Stimulated activated CD4-positive, alpha-beta T cell treated with anti-CD3 and anti-CD28 coated beads, Interleukin-15, amount 100 ng/mL, for 48 hours (primary cell): Measurements from ENCODE around the gene EPHA2.
"Not testable (repeated sequence)": the region's sequence is repeated elsewhere in the genome, so short reads cannot be mapped to it uniquely, and the experiment has no call there.

Experiments
- DNase-seq, 2 donors: peaks; one replicate each; pipeline ENCODE4 v3.0.0-alpha.2; 2020; ENCODE audit warnings: low read depth in 2 of 2

The EPHA2 gene

DNA sequence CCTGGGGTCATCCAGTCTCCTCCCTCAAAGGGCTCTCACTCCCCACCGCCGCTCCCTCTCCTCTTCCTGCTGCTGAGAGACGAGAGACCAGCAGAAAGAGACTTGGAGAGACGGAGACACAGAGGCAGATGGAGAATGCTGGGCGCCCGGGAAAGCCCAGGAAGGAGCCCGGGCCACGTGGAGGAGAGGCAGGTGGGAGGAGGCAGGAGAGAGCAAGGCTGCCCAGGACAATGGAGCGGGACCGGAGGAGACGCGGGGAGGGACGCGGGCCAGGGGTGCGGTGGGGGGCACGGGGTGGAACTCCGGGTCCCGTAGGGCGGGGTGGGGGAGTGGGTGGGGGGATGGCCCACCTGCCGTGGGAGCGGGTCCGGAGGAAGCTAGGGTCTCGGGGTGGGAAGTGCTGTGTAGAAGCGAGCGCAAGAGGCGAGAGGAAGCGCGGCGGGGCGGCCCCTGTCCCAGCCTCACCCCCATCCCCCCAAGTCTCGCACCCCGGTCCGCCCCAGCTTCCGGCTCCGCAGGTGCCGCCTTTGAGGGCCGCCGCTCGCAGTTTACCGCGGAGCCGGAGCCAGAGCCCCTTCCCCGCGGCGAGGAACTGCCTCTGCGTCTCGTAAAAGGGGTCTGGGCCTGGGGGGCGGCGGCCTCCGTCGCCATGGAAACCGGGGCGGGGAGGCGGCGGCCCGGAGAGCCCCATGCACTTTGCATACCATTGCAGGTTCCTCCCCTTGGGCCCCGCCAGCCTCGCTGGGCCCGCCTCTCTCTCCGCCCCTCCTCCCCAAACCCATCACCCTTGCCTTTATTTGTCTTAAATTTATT lies 11.7 kb upstream of the EPHA2 start:
- DNase-seq = peak in 1 of 2 donors; percentile 31

DNA sequence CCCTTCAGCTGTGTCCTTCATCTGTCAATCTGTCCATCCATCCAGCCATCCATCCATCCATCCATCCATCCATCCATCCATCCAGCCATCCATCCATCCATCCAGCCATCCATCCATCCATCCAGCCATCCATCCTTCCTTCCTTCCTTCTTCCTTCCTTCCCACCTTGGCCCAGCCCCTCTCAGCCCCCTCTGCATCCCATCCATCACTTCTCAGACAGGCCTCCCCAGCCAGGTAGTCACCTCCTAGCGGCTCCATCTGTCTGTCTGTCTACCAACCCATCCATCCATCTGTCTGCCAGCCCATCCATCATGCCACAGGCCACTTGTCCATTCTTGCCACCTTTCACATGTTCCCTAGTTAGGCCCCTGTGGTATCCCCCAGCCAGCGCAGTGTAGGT lies 10.2 kb upstream of the EPHA2 start:
- DNase-seq = no peak

DNA sequence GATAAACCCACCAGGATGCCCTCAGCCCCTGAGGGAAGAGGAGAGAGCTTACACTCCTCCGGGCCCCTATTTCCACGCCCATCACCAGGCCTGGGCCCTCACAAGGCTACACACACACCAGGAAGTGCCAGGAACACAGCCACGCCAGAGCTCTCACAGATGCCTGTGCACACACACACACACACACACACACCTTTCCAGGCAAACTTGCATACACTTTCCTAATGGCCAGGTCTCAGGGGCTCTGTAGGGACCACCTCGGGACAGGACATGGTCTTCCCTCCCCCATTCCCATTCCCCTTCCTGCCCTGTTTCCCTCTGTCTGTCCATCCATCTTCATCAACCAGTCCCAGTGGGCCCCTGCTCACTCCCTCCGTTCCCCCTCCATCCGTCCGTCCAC lies 9.7 kb upstream of the EPHA2 start:
- no peak for DNase-seq

DNA sequence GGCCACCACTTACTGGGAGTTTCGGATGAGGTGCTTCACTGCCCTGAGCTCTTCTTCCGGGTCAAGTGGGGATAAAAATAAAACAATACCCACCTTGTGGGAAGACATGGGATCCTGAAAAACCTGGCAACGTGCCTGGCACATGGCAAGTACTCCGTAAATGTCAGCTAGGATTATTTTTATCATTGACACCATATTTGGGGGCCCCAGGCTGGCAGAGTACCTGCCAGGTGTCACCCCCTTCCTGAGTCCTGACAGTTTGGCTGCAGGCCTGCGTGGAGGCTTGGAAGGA lies 9.2 kb upstream of the EPHA2 start:
- no peak for DNase-seq

DNA sequence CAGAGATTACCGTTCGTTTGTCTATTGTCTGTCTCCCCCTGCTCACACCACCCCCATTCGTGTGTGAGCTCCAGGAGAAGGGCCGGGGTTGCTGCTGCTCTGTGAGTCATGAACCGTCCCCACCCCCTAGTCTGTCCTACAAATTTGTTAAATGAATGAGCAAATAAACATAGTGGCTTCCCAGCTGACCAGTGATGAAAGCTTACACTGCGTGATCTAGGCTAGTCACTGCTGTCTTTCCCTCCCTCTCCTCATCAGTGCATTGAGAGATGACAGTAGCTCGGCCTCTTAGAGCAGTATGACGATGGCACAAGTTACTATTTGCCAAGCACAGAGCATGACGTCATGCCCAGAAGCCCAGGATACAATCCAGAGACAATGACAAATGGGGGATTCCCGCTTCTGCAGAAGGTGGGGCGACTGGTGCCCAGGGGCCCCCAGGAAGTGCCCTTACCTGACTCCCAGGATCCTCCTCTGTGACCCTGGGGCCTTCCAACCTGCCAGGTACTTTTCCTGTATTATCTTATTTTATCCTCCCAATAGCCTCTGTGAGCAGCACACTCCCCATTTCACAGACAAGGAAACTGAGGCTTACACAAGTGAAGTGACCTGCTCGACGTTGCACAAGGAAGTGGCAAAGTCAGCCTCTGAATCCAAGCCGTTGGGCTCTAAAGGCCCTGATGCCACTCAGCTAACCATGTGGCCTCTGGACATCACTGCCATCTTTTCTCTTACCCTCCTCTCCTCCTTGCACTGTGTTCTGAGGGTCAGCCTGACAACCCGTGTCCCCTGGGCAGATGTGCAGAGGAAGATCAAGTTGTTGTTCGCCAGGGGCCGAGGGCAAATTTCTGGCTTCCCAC lies 8.6 kb upstream of the EPHA2 start:
- no peak for DNase-seq

DNA sequence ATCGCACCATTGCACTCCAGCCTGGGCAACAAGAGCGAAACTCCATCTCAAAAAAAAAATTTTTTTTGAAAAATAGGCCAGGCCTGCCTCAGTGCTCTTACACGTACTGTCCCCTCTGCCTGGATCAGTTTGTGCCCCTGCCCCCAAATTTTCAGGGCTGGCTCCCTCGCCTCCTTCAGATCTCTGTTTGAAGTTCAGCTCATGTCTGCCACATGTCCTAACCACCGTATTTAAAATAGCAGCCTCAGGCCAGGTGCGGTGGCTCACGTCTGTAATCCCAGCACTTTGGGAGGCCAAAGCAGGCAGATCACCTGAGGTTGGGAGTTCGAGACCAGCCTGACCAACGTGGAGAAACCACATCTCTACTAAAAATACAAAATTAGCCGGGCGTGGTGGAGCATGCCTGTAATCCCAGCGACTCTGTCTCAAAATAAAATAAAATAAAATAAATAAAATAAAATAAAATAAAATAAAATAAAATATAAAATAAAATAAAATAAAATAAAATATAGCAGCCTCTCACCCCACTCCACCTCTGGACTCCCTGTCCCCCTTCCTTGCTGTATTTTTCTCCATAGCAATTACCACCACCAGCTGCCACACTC lies 7.8 kb upstream of the EPHA2 start:
- not testable (repeated sequence) for DNase-seq

DNA sequence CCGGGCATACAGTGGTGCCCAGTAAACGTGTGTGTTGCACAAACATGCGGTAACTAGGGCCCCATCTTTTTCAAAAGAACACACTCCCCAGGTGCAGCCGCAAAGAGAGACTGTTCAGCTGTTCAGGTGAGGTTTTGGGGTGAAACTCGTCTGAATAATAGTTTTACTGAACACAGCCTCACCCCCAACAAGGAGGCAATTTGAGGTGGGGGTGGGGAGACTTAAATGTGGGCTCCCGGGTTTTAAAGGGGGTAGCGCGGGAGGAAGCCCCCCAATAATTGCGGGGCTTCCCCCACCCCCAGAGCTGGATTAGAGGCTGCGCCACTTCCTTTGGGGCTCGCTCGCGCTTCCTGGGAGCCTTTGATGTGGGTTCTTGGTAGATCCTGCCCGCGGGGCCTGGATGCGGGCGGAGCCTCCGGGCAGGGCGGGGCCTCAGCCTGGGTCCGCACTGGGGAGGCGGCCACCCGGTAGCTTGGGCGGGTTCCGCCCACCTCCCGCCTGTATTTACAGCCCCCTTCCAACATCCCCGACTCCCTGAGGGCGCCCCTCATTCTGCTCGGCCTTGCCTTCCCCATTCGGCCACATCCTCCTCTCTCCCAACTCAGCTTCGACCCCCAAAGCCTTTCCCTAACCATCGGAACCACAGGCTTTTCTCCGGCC lies 6.4 kb upstream of the EPHA2 start:
- DNase-seq = no peak

DNA sequence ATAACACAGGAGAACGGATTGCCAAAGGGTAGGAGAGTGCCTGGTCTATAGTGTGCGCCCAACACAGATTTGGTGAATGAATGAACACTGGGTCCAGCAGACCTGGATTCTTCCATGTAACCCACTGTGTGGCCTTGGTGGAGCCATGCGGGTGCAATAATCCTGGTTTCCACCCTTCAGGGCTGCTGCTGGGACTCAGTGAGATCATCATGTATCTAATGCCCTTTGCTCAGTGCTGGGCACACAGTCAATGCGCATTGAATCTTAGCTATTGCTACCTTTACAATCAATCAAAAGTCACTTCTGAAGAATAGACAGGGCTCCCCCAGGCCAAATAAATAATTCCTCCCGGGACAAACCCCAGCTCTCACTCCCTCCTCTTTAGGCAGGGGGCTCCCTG lies 5.8 kb upstream of the EPHA2 start:
- no peak for DNase-seq

DNA sequence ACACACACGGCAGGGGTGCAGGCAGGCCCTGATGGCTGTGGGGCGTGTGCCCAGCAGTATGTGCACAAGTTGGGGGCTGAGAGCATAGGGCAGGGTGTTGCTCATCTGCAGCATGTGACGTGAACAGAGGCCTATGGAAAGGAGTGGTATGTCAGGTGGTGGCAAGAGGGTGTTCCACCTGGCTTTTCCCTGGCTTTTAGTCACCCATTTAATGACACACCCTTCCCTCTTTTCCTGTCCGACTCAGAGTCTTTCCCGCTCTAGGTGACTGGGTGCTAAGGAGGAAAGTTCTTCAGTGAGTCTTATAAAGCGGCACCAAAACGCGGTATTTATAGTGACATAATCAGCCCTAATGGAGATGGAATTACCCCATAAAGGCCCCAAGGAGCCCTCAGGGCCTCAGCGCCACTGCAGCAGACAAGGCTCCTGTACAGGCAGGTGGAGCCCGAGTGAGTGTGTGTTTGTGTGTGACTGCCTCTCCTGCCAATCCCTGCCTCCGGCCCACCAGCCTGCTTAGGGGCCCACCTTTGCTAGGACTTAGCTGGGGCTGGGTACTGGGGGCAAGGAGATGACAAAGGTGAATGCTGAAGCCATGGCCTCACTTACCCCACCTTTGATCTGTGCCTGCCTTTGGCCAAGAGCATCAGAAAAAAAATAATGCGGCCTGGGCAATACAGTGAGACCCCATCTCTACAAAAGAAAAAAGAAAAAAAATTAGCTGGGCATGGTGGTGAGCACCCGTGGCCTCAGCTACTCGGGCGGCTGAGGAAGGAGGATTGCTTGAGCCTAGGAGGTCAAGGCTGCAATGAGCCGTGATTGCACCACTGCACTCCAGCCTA lies 3.3 kb upstream of the EPHA2 start:
- DNase-seq = no peak

DNA sequence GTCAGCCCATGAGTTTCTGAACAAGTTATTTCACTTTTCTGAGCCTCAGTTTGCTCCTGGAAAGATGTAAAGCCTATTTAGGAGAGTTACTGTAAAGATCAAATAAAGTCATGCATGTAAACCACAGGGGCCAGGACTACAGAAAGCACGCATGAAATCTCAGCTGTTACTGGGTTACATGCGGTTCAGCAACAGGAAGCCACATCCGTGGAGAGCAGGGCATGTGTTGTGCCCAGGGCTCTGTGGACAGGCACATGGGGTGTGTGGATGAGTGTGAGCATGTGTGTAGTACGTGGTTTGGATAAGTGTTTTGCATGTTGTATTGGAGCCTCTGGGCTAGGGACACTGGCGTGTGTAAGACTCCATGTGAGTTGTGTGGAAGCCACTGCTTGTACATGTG lies 2.2 kb upstream of the EPHA2 start:
- no peak for DNase-seq

DNA sequence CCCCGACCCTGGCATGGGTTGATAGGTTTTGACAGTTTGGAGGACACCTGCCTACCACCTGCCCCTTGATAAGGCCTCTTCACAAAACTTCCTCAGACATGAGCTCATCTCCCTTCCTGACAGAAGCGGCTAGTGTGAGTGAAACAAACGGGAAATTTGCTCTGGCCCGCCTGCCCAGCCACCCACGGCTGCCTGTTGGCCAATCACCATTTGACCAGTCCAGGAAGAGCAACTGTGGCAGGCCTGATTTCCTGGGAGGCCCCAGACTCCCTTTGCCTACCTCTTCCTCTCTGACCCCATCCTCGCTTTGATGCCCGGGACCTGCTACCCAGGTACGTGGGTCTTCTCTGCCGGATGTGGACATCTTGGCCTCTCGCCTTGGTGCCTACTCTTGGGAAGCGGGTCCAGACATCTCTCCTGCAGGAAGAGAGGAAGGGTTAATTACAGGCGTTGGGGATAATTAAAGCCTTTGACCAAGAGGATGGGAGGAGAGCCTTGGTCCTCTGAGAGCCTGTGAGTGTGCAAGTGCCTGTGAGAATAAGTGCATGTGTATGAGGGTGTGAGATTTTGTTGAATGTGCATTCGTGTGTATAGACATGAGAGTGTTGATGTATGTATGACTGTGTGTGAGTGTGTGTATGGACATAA lies 1.1 kb upstream of the EPHA2 start:
- DNase-seq = no peak

DNA sequence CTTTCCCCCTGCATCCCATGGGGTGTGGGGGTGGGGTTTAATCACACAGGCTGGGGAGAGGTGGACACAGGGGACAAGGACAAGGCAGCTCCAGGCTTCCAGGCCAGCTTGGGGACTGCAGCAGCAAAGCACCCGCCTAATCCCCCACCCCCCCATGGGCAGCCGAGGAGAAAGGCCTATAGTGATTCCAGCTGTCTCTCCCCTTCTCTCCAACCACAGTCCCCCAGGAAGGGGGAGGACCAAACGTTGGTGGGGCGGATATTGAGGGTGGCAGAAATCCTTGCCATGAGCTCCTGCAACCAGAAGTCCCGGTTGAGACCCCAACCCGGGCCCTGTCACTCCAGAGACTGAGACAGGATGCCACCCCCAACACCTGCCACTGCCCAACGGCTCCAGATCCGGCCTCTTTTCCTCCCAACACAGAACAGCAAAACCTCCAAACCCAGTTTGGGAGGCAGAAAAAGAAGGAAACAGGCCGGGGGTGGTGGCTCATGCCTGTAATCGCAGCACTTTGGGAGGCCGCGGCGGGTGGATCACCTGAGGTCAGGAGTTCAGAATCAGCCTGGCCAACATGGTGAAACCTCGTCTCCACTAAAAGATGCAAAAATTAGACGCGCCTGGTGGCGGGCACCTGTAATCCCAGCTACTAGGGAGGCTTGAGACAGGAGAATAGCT lies 1.7 kb downstream of the EPHA2 start:
- DNase-seq = no peak

DNA sequence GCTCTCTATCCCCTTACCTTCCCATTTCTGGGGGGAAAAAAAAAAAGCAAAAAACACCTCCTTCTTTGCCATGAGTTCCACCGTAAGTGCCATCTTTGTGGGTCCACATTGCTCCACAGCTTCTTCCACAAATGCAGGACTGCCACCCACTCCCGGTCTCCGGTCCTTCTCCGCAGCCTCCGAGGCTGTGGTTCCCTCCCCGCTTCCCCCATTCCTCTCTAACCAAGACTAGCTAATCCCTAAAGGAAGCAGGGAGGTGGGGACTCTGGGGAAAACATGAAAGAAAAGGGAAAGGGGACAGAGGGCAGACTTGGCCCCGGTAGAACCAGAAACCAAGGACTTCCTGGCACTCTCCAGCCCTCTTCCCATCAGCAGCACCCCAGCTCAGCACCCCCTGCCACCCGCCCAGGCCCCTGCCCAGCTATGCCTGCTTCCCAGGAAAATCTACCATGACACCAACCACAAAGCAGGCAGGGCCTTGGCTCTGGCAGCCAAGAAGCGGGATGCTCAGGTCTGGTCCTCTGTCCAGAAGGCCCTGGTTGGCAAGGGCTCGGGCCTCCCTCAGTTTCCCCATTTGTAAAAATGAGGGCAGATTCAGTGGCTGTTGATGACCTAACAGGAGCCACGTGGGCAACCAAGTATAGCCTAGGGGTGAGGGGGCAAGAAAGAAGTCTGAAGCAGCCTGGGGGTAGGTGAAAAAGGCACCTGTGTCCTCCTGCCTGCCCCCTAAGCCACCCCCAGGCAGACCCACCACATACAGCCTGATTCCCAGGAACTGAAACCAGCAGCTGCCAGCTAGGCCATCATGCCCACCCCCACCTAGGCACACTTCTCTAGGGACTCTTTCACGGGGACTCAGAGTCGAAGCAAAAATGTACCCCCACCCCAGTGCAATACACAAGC lies 2.5 kb downstream of the EPHA2 start:
- no peak for DNase-seq

DNA sequence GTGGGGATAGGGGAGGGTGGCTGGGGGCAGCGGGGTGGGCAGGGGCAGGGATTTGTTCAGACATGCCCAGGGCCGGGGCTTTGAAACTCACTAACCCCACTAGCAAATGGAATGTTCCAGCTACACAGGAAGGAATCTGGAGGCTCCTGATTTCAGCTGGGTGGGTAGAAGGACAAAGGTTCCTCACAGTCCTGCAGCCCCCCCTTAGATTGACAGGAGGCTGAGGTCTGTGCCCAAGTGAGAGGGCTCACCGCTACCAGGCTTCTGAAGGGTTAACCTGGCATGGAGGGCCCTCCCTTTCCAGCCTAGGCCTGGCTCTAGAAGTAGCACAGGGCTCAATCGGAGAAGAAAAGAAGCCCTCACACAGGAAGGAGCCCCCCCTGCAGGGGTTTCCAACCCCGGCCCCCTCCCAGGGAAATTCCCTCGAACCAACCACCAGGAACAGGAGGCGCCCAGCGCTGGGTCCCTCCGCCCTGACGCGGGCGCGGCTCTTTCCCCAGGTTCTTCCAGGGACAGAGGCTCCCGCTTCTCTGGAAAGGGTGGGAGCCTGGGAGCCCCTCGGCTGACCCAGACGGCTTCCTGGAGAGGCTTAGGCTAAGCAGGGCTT lies 3.3 kb downstream of the EPHA2 start:
- DNase-seq = no peak

DNA sequence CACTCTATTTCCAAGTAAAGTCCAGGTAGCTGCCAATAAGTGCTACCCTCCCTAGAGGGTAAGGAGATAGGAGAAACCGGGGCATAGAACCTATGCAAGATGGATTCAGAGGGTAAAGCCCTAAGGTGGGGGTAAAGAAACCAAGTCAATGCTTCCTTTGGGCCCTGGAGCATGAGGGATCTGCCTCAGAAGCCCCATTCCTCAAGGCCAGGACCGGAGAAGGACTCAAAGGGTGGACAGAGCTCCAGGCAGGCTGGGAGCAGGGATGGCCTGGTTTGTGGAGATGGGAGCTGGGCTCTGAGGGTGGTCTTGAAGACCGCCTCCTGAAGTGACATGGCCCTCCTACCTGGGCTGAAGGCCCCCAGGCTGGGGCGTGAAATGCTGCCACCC lies 3.9 kb downstream of the EPHA2 start:
- DNase-seq = no peak

DNA sequence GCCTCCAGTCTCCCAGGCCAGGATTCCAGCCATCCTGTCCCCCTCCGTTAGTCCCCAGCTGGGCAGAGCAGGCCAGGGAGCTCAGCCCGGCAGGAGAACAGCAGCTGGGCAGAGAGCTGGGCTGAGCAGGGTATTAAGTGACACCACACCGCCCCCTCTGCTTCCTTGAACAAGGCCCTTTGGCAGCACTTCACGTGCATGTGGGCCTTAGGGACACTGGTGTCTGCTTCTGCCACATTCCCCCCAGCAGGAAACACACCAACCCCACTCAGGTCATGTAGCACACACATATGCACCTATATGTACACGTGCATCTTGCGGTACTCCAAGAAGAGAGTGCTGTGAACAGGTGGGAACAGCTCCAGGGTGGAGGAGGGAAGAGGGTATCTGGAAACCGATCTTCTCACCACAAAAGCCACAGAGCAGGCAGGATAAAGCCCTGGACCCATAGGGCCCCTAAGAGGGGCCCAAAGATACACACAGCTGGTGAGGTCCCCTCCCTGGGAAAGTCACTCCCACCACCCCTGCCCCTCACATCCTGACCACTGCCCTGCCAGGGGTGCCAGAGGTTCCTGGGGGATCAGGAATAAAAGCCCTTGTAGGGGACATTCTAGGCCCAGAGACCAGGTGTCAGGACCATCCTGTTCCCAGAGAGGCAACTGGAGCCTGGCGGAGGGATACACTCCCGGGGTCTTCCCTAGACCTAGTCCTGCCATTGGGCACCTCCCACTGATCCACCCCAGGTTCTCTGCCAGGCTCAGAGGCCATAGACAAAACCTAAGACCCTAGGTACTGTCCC lies 4.5 kb downstream of the EPHA2 start:
- DNase-seq = no peak

DNA sequence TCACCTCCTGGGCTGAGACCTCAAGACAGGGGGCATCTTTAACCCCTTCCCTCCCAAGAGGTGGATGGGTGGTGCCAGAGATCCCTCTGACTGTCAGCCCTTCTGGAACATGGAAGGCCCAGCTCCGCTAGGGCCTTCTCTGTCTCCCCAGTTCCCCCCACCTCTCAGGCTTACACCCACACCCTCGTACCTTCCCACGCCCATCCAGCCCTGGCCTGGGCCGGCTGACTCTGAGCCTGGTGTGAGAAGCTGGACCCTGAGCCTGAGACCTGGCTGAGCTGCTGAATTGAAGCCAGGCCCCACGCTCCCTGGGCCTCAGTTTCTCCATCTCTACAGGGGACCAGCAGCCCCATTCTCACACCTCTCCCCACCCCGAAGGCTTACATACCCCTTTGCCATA lies 5.4 kb downstream of the EPHA2 start:
- no peak for DNase-seq
